ENCODE measurements around the gene IFITM2.

The IFITM2 gene

GRCh38 chr11:292211-293121 is 15.2 kb upstream of the IFITM2 start:
- DNase-seq (ENCODE audit: extremely low read depth in 1 of 2, low read depth in 1 of 2): no peak

- no peak for DNase-seq (ENCODE audit: extremely low read depth in 1 of 2, low read depth in 1 of 2)
These were observed 14.3 kb upstream of the IFITM2 start for GRCh38 chr11:293271-293851.

GRCh38 chr11:293852-294661 is 13.6 kb upstream of the IFITM2 start:
- DNase-seq (ENCODE audit: extremely low read depth in 1 of 2, low read depth in 1 of 2): no peak

- no peak for DNase-seq (ENCODE audit: extremely low read depth in 1 of 2, low read depth in 1 of 2)
These were observed 12.8 kb upstream of the IFITM2 start for GRCh38 chr11:294780-295179.

- DNase-seq (ENCODE audit: extremely low read depth in 1 of 2, low read depth in 1 of 2): no peak
These were observed 12.1 kb upstream of the IFITM2 start for GRCh38 chr11:295351-296170.

GRCh38 chr11:296171-297050 is 11.2 kb upstream of the IFITM2 start:
- no peak for DNase-seq (ENCODE audit: extremely low read depth in 1 of 2, low read depth in 1 of 2)

GRCh38 chr11:297051-297585 is 10.5 kb upstream of the IFITM2 start:
- DNase-seq (ENCODE audit: extremely low read depth in 1 of 2, low read depth in 1 of 2): no peak

GRCh38 chr11:297586-298405 is 9.8 kb upstream of the IFITM2 start:
- DNase-seq (ENCODE audit: extremely low read depth in 1 of 2, low read depth in 1 of 2): peak in 1 of 2 donors; percentile 53

- no peak for DNase-seq (ENCODE audit: extremely low read depth in 1 of 2, low read depth in 1 of 2)
These were observed 9.1 kb upstream of the IFITM2 start for GRCh38 chr11:298406-299065.

GRCh38 chr11:299081-299891 is 8.3 kb upstream of the IFITM2 start, which contains the start of gene IFITM5:
TSS of gene IFITM5 (minus strand) at chr11:299526. CDS start at chr11:299490, 36 bp downstream.
- DNase-seq (ENCODE audit: extremely low read depth in 1 of 2, low read depth in 1 of 2): no peak

GRCh38 chr11:299951-300735 is 7.5 kb upstream of the IFITM2 start:
- DNase-seq (ENCODE audit: extremely low read depth in 1 of 2, low read depth in 1 of 2): no peak

- peak in 1 of 2 donors; percentile 53 for DNase-seq (ENCODE audit: extremely low read depth in 1 of 2, low read depth in 1 of 2)
These were observed 4.3 kb upstream of the IFITM2 start for GRCh38 chr11:303363-303762.

GRCh38 chr11:304061-304506 is 3.5 kb upstream of the IFITM2 start:
- no peak for DNase-seq (ENCODE audit: extremely low read depth in 1 of 2, low read depth in 1 of 2)

GRCh38 chr11:304915-305843 is 2.4 kb upstream of the IFITM2 start:
- no peak for DNase-seq (ENCODE audit: extremely low read depth in 1 of 2, low read depth in 1 of 2)

- DNase-seq (ENCODE audit: extremely low read depth in 1 of 2, low read depth in 1 of 2): no peak
These were observed 1.8 kb upstream of the IFITM2 start for GRCh38 chr11:305844-306211.

All from stimulated activated CD8-positive, alpha-beta memory T cell treated with anti-CD3 and anti-CD28 coated beads, Interleukin-7, amount 100 ng/mL, for 48 hours (primary cell).